Parathyroid adenoma (tissue), 2 donors: ENCODE results near the gene EPM2A.
A peak's percentile ranks its signal among the peaks of the same experiment; 100 is the strongest.

ENCODE experiments used
- H2AFZ ChIP-seq: fragments of 300-600 bp; sonication (generic); one replicate; pipeline ENCODE4 v1.7.0; 2017; ENCODE audit warnings: antibody characterized with exemption, mild to moderate bottlenecking
- H3K27ac ChIP-seq: fragments of 300-600 bp; sonication (generic); one replicate; pipeline ENCODE4 v1.7.0; 2017
- H3K27me3 ChIP-seq: fragments of 300-600 bp; sonication (generic); one replicate; pipeline ENCODE4 v1.7.0; 2017; ENCODE audit warnings: low read length; ENCODE audit not compliant: control insufficient read depth, insufficient read depth
- H3K36me3 ChIP-seq: fragments of 300-600 bp; sonication (generic); one replicate; pipeline ENCODE4 v1.7.0; 2017; ENCODE audit warnings: low read length; ENCODE audit not compliant: control insufficient read depth, insufficient read depth
- H3K4me1 ChIP-seq: fragments of 300-600 bp; sonication (generic); one replicate; pipeline ENCODE4 v1.7.0; 2017; ENCODE audit warnings: control low read depth
- H3K4me2 ChIP-seq: fragments of 300-600 bp; sonication (generic); one replicate; pipeline ENCODE4 v1.7.0; 2017; ENCODE audit warnings: low read length
- H3K4me3 ChIP-seq: fragments of 300-600 bp; sonication (generic); one replicate; pipeline ENCODE4 v1.7.0; 2017; ENCODE audit warnings: low read depth, low read length
- H3K79me2 ChIP-seq: fragments of 300-600 bp; sonication (generic); one replicate; pipeline ENCODE4 v1.7.0; 2017; ENCODE audit warnings: control low read depth
- H3K9ac ChIP-seq: fragments of 300-600 bp; sonication (generic); one replicate; pipeline ENCODE4 v1.7.0; 2017; ENCODE audit warnings: mild to moderate bottlenecking
- H3K9me3 ChIP-seq: fragments of 300-600 bp; sonication (generic); one replicate; pipeline ENCODE4 v1.7.0; 2017; ENCODE audit warnings: low read length; ENCODE audit not compliant: control insufficient read depth
- TF ChIP-seq, protein P1 (sequence below): fragments of 300-600 bp; sonication (generic); IDR thresholded peaks from one replicate; pipeline ENCODE4 v1.7.0; 2017; ENCODE audit warnings: antibody characterized with exemption, mild to moderate bottlenecking
- donor health status: primary hyperparathyroidism.

Gene EPM2A

GRCh38 chr6:145647602-145648001 is 87.7 kb downstream of the EPM2A start:
- no peaks in the 10 kb centered on the region for H3K79me2 ChIP-seq
- no peaks in the 10 kb centered on the region for H3K4me1 ChIP-seq
- H3K9me3 ChIP-seq, result no peaks in the 10 kb centered on the region
- H2AFZ ChIP-seq, result no peak overlapping the region
- no peak overlapping the region for H3K9ac ChIP-seq
- no peak overlapping the region for H3K4me3 ChIP-seq
- H3K36me3 ChIP-seq, result no peaks in the 10 kb centered on the region
- H3K27me3 ChIP-seq, result no peaks in the 10 kb centered on the region
- H3K27ac ChIP-seq, result no peak overlapping the region
- H3K4me2 ChIP-seq, result no peak overlapping the region
- TF ChIP-seq, protein P1, sequence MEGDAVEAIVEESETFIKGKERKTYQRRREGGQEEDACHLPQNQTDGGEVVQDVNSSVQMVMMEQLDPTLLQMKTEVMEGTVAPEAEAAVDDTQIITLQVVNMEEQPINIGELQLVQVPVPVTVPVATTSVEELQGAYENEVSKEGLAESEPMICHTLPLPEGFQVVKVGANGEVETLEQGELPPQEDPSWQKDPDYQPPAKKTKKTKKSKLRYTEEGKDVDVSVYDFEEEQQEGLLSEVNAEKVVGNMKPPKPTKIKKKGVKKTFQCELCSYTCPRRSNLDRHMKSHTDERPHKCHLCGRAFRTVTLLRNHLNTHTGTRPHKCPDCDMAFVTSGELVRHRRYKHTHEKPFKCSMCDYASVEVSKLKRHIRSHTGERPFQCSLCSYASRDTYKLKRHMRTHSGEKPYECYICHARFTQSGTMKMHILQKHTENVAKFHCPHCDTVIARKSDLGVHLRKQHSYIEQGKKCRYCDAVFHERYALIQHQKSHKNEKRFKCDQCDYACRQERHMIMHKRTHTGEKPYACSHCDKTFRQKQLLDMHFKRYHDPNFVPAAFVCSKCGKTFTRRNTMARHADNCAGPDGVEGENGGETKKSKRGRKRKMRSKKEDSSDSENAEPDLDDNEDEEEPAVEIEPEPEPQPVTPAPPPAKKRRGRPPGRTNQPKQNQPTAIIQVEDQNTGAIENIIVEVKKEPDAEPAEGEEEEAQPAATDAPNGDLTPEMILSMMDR, result no peak

GRCh38 chr6:145643760-145644159 is 91.6 kb downstream of the EPM2A start:
- Histone ChIP-seq H3K36me3 (no peaks in the 10 kb centered on the region), H3K4me2 (no peak overlapping the region), H3K4me3 (no peak overlapping the region), H3K27ac (no peak overlapping the region), H3K9me3 (no peaks in the 10 kb centered on the region), H3K27me3 (no peaks in the 10 kb centered on the region), H3K79me2 (no peaks in the 10 kb centered on the region), H3K4me1 (no peaks in the 10 kb centered on the region), H3K9ac (no peak overlapping the region), H2AFZ (no peak overlapping the region)
- TF ChIP-seq, protein P1, result no peak

GRCh38 chr6:145633981-145634627 is 101.2 kb downstream of the EPM2A start:
- Histone ChIP-seq H3K79me2 (no peaks in the 10 kb centered on the region), H3K9me3 (no peaks in the 10 kb centered on the region), H3K4me3 (no peak overlapping the region), H3K27ac (no peak overlapping the region), H2AFZ (peak overlapping the region; percentile 48), H3K27me3 (no peaks in the 10 kb centered on the region), H3K4me2 (no peak overlapping the region), H3K4me1 (peaks cover 4% of the 10 kb centered on the region), H3K36me3 (no peaks in the 10 kb centered on the region), H3K9ac (no peak overlapping the region)
- TF ChIP-seq, protein P1, result peak; percentile 91

GRCh38 chr6:145632971-145633370 is 102.3 kb downstream of the EPM2A start:
- Histone ChIP-seq H3K4me2 (no peak overlapping the region), H3K79me2 (no peaks in the 10 kb centered on the region), H2AFZ (no peak overlapping the region), H3K4me1 (peaks cover 4% of the 10 kb centered on the region), H3K27ac (no peak overlapping the region), H3K4me3 (no peak overlapping the region), H3K9me3 (no peaks in the 10 kb centered on the region), H3K27me3 (no peaks in the 10 kb centered on the region), H3K9ac (no peak overlapping the region), H3K36me3 (no peaks in the 10 kb centered on the region)
- TF ChIP-seq, protein P1, result no peak

DNA sequence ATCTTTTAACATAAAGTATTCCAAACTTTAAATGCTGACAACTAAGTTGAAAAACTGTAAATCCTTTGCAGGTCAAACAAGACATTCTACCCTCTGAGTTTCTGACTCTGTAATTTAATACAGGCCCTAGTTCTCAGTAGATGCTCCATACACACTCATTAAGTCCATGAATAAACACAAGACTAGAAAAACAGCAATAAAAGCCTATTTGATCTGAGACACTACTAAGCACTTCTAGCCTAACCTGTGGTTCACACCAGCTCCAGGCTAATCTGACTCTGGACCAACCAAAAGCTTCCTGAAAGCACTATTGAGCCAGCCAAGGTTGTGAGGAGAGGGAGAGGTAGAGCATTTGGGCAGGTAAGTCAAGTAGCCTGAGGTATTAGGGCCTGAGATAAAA is 103.9 kb downstream of the EPM2A start:
- no peaks in the 10 kb centered on the region for H3K27me3 ChIP-seq
- no peak overlapping the region for H3K4me2 ChIP-seq
- peaks cover 4% of the 10 kb centered on the region for H3K4me1 ChIP-seq
- TF ChIP-seq, protein P1, result no peak
- peak overlapping the region; percentile 41 for H2AFZ ChIP-seq
- no peak overlapping the region for H3K4me3 ChIP-seq
- no peak overlapping the region for H3K9ac ChIP-seq
- no peaks in the 10 kb centered on the region for H3K9me3 ChIP-seq
- no peak overlapping the region for H3K27ac ChIP-seq
- H3K36me3 ChIP-seq, result no peaks in the 10 kb centered on the region
- no peaks in the 10 kb centered on the region for H3K79me2 ChIP-seq
